NCI-H226 (cell line): ENCODE results near the gene OGG1.

Source experiments
- DNase-seq: peaks from one replicate; pipeline ENCODE4 v3.0.0-alpha.2; 2015

OGG1 gene

GRCh38 chr3:9787714-9788113, 38.0 kb downstream of the OGG1 start:
- no peak for DNase-seq

- no peak for DNase-seq
Observed at GRCh38 chr3:9791127-9791526, 41.4 kb downstream of the OGG1 start.

- DNase-seq, result no peak
Observed at GRCh38 chr3:9791790-9792404, 42.1 kb downstream of the OGG1 start.

GRCh38 chr3:9792405-9793160, 42.8 kb downstream of the OGG1 start, which contains the start of the genes ARPC4 and TADA3:
TSS of gene ARPC4 (plus strand) at chr3:9793082. CDS start at chr3:9793122, 40 bp downstream.
TSS of gene TADA3 (minus strand) at chr3:9792473. CDS start at chr3:9791466, 1,007 bp downstream.
- DNase-seq, result peak; percentile 89

- DNase-seq, result peak; percentile 42
Observed at GRCh38 chr3:9793161-9793781, 43.5 kb downstream of the OGG1 start.

- DNase-seq, result no peak
Observed at GRCh38 chr3:9794400-9794799, 44.6 kb downstream of the OGG1 start.

- no peak for DNase-seq
Observed at GRCh38 chr3:9795207-9795606, 45.5 kb downstream of the OGG1 start.

GRCh38 chr3:9797196-9797945, 47.6 kb downstream of the OGG1 start:
- DNase-seq, result no peak

GRCh38 chr3:9800529-9800928, 50.8 kb downstream of the OGG1 start:
- DNase-seq, result no peak

- no peak for DNase-seq
Observed at GRCh38 chr3:9803494-9803893, 53.7 kb downstream of the OGG1 start.

- DNase-seq, result no peak
Observed at GRCh38 chr3:9804996-9805395, 55.2 kb downstream of the OGG1 start.

- DNase-seq, result no peak
Observed at GRCh38 chr3:9806137-9806536, 56.4 kb downstream of the OGG1 start.
